ENCODE results near the gene MIGA2.
"Not testable (repeated sequence)": the region's sequence is repeated elsewhere in the genome, so short reads cannot be mapped to it uniquely, and the experiment has no call there.

Gene MIGA2

GRCh38 chr9:129030191-129030590 lies 6.2 kb upstream of the MIGA2 start:
- no peak for TF ChIP-seq CTCF (IDR thresholded peaks at IDR 0.05; ENCODE audit: extremely low read depth, missing control alignments)
- no peak for DNase-seq (ENCODE audit: low spot score)

DNA sequence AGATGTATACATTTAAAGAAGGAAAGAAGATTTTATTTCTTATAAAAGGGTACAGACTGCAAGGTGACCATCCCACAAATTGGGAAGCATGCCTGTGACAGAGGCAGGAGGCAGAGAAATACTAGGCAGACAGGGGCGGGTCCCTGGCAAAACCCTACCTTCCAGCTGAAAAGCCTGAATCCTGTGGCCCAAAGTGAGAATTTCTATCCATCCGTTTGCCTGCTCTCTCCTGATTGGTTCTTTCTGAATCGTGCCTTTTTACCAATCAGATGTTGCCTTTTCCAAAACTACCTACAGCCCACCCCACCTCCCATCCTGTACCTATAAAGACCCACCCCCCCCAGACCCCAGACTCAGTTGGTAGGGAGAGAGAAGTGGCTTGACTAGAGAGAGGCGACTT lies 4.9 kb upstream of the MIGA2 start:
- DNase-seq (ENCODE audit: low spot score), result no peak
- TF ChIP-seq CTCF (IDR thresholded peaks at IDR 0.05; ENCODE audit: extremely low read depth, missing control alignments), result no peak

DNA sequence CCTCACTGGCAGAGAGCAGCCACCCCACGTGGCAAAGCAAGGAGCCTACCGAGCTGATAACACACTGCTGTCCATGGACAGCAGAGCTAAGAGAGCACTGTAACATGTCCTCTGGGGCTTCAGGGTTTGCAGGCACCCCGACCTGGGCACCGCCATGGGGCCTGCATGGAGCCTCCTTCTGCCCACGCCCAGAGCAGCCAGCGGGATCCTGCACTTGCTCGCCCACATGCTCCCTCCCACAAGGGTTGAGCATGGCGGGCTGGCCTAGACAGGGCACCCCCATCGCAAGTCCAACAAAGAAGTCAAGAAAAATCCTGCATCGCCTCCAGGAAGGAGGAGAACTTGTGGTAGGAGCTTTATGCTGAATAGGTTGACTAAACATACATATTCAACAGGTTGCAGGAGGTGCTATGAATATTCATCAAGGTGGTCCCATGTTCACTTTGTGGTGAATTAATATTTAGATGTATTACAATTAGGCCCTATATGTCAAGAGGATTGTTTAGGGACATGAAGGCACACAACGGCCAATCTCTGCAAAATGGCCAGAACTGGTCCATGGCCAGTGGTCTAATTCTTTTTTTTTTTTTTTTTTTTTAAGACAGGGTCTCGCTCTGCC lies 3.8 kb upstream of the MIGA2 start:
- DNase-seq (ENCODE audit: low spot score), result no peak
- no peak for TF ChIP-seq CTCF (IDR thresholded peaks at IDR 0.05; ENCODE audit: extremely low read depth, missing control alignments)

DNA sequence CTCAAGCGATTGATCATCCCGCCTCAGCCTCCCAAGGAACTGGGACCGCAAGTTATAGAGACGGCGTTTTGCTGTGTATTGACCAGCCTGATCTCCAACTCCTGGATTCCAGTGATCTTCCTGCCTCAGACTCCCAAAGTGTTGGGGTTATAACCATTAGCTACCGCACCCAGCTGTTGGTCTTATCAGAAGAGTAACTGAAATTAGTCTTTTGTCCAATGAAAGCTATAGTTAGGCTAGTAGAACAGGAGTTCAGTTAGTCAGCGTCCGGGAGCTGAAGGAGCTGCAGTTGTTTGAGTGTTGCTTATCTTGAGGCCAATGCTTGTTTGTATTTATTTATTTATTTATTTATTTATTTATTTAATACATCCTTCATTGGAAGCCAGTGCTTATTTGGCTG lies 3.2 kb upstream of the MIGA2 start:
- no peak for DNase-seq (ENCODE audit: low spot score)
- TF ChIP-seq CTCF (IDR thresholded peaks at IDR 0.05; ENCODE audit: extremely low read depth, missing control alignments), result no peak

DNA sequence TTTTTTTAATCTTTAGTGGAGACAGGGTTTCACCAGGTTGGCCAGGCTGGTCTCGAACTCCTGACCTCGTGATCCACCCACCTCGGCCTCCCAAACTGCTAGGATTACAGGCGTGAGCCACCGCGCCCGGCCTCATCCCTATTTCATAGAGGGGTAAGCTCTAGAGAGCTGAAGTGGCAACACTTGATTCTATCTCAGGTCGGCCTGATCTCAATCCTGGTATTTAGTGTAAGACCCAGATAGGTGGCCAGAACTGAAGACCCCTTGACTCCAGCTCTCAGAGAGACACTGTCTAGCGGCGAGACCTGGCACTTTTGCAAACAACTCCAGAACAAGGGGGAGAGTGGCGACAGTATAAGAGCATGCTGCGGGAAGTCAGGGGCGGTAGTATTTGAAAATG lies 588 bp upstream of the MIGA2 start:
- DNase-seq (ENCODE audit: low spot score), result not testable (repeated sequence)

- TF ChIP-seq CTCF (IDR thresholded peaks at IDR 0.05; ENCODE audit: extremely low read depth, missing control alignments), result no peak
- DNase-seq (ENCODE audit: low spot score), result no peak
Measured at GRCh38 chr9:129036923-129037766, 719 bp downstream of the MIGA2 start.

DNA sequence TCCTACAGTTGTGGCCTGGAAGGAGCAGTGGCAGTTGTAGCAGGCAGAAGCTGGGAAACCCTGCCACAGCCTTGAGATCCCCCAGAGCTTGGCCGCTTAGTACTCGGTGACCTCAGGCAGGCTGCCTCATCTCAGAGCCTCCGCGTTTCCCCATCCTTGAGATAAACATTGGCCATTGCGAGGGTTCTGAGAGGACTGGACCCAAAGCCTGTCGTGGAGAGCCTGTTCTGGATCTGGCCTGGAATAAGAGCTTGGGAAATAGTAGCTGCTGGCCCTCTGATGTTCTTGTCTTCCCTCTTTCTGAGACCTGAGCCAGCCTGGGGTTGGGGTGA lies 1.3 kb downstream of the MIGA2 start:
- no peak for DNase-seq (ENCODE audit: low spot score)
- TF ChIP-seq CTCF (IDR thresholded peaks at IDR 0.05; ENCODE audit: extremely low read depth, missing control alignments), result no peak

Data from GM20000 (cell line).